C4-2B (cell line): ENCODE measurements around the gene ALOXE3.

ENCODE experiments used
- H3K27ac ChIP-seq: fragments of 450-650 bp; 2 replicates; pipeline ENCODE4 v1.5.1; 2017
- CTCF ChIP-seq: fragments of 450-650 bp; conservative IDR thresholded peaks from 2 replicates; pipeline ENCODE4 v1.5.1; 2017; ENCODE audit warnings: mild to moderate bottlenecking
- ZFX ChIP-seq: fragments of 450-650 bp; IDR thresholded peaks from 2 replicates; pipeline ENCODE4 v1.6.1; 2017

ALOXE3 gene

GRCh38 chr17:8153525-8153956 lies 35.2 kb upstream of the ALOXE3 start:
- H3K27ac ChIP-seq, result peak overlapping the region; percentile 76
- TF ChIP-seq CTCF (no peak), ZFX (no peak)

GRCh38 chr17:8153031-8153451 lies 34.7 kb upstream of the ALOXE3 start:
- TF ChIP-seq ZFX (no peak), CTCF (no peak)
- peak overlapping the region; percentile 76 for H3K27ac ChIP-seq

- H3K27ac ChIP-seq, result peak within 1 kb of the TSS; percentile 76
- no peak for TF ChIP-seq CTCF
- no peak for TF ChIP-seq ZFX
Observed at GRCh38 chr17:8152112-8152775, 33.9 kb upstream of the ALOXE3 start, which contains the start of gene PER1. Gene PER1, minus strand, starts transcription at chr17:8152404. Its CDS starts 1,698 bp downstream, at chr17:8150706.

- no peak for TF ChIP-seq CTCF
- TF ChIP-seq ZFX, result no peak
- peak overlapping the region; percentile 76 for H3K27ac ChIP-seq
Observed at GRCh38 chr17:8151641-8152111, 33.4 kb upstream of the ALOXE3 start.

- TF ChIP-seq CTCF (no peak), ZFX (no peak)
- H3K27ac ChIP-seq, result peak overlapping the region; percentile 76
Observed at GRCh38 chr17:8151120-8151640, 32.9 kb upstream of the ALOXE3 start.

DNA sequence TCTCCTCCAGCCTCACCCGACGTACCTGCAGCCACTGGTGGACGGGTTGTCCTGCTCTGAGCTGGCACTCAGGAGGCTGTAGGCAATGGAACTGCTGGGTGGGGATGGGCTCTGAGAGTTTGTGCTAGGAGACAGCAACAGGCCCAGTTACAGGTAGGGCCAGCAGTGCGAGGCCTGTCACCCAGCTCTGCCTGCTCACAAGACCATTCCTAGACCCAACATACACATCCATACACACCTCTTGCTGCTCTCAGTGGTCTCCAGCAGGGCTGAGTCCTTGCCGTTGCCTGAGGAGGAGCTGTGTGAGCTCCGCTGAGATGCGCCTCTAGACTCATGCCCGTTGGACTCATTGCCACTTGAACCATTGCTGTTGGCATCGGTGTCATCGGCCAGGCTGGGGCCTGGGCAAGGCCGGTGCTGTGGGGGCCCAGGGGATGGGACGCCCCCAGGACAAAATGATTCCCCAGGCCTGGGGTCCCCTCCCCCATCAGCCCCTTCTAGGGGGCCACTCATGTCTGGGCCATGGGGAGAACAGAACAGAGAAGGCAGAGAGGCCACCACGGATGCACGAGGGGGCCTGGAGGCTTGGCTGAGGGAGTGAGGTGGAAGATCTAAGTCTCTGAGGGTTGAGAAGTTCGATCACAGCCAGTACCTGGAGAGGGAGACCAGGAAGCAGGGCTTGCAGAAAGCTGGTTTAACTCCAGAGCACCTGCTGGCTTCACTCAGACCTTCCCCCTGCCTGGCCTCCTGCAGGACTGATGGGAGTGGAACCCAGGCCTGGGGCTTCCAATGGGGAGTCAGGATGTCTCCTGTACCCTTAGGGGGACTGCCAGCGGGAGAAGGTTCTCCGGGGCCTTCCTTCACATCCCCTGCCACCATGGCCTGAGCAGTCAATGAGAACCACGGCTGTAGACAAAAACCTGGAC lies 32.1 kb upstream of the ALOXE3 start:
- no peak for TF ChIP-seq CTCF
- no peak for TF ChIP-seq ZFX
- H3K27ac ChIP-seq, result peak overlapping the region; percentile 76
